Measurements from ENCODE around the gene ESR2. TPM values are rescaled to one million over a fixed set of nuclear protein-coding genes. Genes with fewer than 3 reads are reported as not detected.
"Not testable (repeated sequence)": the region's sequence is repeated elsewhere in the genome, so short reads cannot be mapped to it uniquely, and the experiment has no call there.

Gene ESR2
- total RNA-seq, 1 donor from 2014 or later, result not detected

- H3K27ac Mint-ChIP-seq (ENCODE audit: unreplicated experiment), result no peak overlapping the region
These were observed 174.2 kb downstream of the ESR2 start for GRCh38 chr14:64119980-64120379.

GRCh38 chr14:64119500-64119899 is 174.7 kb downstream of the ESR2 start:
- H3K36me3 Mint-ChIP-seq (ENCODE audit: low read depth, unreplicated experiment), result peaks cover 6% of the 10 kb centered on the region
- no peak overlapping the region for H3K27ac Mint-ChIP-seq (ENCODE audit: unreplicated experiment)
- DNase-seq (ENCODE audit: low spot score), result no peak
- no peaks in the 10 kb centered on the region for H3K27me3 Mint-ChIP-seq (ENCODE audit: unreplicated experiment)
- no peak for TF ChIP-seq CTCF (IDR thresholded peaks at IDR 0.05; ENCODE audit: unreplicated experiment)
- H3K4me1 Mint-ChIP-seq (ENCODE audit: unreplicated experiment), result peaks cover 2% of the 10 kb centered on the region
- H3K4me3 Mint-ChIP-seq (ENCODE audit: unreplicated experiment), result no peak overlapping the region
- no peaks in the 10 kb centered on the region for H3K9me3 Mint-ChIP-seq (ENCODE audit: unreplicated experiment)

More at GRCh38 chr14:64119980-64120379, 174.2 kb downstream of the ESR2 start:
- TF ChIP-seq CTCF (IDR thresholded peaks at IDR 0.05; ENCODE audit: unreplicated experiment), result no peak
- no peak for DNase-seq (ENCODE audit: low spot score)
- peaks cover 6% of the 10 kb centered on the region for H3K36me3 Mint-ChIP-seq (ENCODE audit: low read depth, unreplicated experiment)
- H3K9me3 Mint-ChIP-seq (ENCODE audit: unreplicated experiment), result no peaks in the 10 kb centered on the region
- H3K4me1 Mint-ChIP-seq (ENCODE audit: unreplicated experiment), result no peaks in the 10 kb centered on the region
- no peak overlapping the region for H3K4me3 Mint-ChIP-seq (ENCODE audit: unreplicated experiment)
- no peaks in the 10 kb centered on the region for H3K27me3 Mint-ChIP-seq (ENCODE audit: unreplicated experiment)

- peaks cover 7% of the 10 kb centered on the region for H3K4me1 Mint-ChIP-seq (ENCODE audit: unreplicated experiment)
- no peak for DNase-seq (ENCODE audit: low spot score)
- no peak overlapping the region for H3K27ac Mint-ChIP-seq (ENCODE audit: unreplicated experiment)
- no peak for TF ChIP-seq CTCF (IDR thresholded peaks at IDR 0.05; ENCODE audit: unreplicated experiment)
- H3K4me3 Mint-ChIP-seq (ENCODE audit: unreplicated experiment), result no peak overlapping the region
- no peaks in the 10 kb centered on the region for H3K9me3 Mint-ChIP-seq (ENCODE audit: unreplicated experiment)
- H3K36me3 Mint-ChIP-seq (ENCODE audit: low read depth, unreplicated experiment), result peaks cover 6% of the 10 kb centered on the region
- H3K27me3 Mint-ChIP-seq (ENCODE audit: unreplicated experiment), result no peaks in the 10 kb centered on the region
These were observed 175.3 kb downstream of the ESR2 start for GRCh38 chr14:64118892-64119291.

- H3K4me3 Mint-ChIP-seq (ENCODE audit: unreplicated experiment); H3K36me3 Mint-ChIP-seq (ENCODE audit: low read depth, unreplicated experiment); DNase-seq (ENCODE audit: low spot score); H3K4me1 Mint-ChIP-seq (ENCODE audit: unreplicated experiment); H3K27ac Mint-ChIP-seq (ENCODE audit: unreplicated experiment); H3K9me3 Mint-ChIP-seq (ENCODE audit: unreplicated experiment); H3K27me3 Mint-ChIP-seq (ENCODE audit: unreplicated experiment): not testable (repeated sequence)
These were observed 175.8 kb downstream of the ESR2 start for GRCh38 chr14:64118403-64118742.

GRCh38 chr14:64117671-64118402 is 176.3 kb downstream of the ESR2 start:
- no peaks in the 10 kb centered on the region for H3K36me3 Mint-ChIP-seq (ENCODE audit: low read depth, unreplicated experiment)
- H3K27me3 Mint-ChIP-seq (ENCODE audit: unreplicated experiment), result no peaks in the 10 kb centered on the region
- no peak for TF ChIP-seq CTCF (IDR thresholded peaks at IDR 0.05; ENCODE audit: unreplicated experiment)
- no peak for DNase-seq (ENCODE audit: low spot score)
- H3K4me3 Mint-ChIP-seq (ENCODE audit: unreplicated experiment), result no peak overlapping the region
- no peak overlapping the region for H3K27ac Mint-ChIP-seq (ENCODE audit: unreplicated experiment)
- H3K4me1 Mint-ChIP-seq (ENCODE audit: unreplicated experiment), result peaks cover 7% of the 10 kb centered on the region
- no peaks in the 10 kb centered on the region for H3K9me3 Mint-ChIP-seq (ENCODE audit: unreplicated experiment)
